ENCODE results near the gene DMRTB1. TPM values are rescaled to one million over a fixed set of nuclear protein-coding genes. Genes with fewer than 3 reads are reported as not detected.

DMRTB1 gene
- polyA plus RNA-seq, 3 donors: not detected

DNA sequence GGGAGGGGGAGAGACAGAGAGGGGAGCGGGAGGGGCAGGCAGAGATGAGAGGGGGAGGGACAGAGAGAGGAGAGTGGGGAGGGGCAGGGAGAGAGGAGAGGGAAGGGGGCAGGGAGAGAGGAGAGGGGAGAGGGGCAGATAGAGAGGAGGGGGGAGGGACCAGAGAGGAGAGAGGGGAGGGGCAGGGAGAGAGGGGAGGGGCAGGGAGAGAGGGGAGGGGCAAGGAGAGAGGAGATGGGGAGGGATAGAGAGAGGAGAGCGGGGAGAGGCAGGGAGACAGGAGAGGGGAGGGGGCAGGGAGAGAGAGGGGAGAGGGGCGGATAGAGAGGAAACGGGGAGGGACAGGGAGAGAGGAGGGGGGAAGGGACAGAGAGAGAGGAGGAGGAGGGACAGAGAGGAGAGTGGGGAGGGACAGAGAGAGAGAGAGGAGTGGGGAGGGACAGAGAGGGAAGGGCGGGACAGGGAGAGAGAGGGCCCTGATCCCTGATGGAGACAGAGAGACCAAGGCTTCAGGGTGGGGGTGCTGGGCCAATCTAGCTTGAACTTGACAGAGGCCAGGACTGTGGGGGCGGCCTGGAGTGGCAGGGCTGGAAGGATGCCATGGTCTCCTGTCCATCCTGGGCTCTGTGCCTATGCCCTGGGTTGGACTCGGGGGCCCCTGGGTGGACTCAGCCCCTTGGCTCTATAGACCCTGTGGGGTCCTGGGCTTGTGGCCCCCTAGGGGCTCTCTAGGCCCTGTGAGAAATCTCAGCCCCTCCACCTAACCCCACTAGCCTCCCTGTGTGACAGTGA is 43.6 kb downstream of the DMRTB1 start:
- DNase-seq: no peak
- Histone ChIP-seq H3K27ac (ENCODE audit: low read depth in 1 of 2, low read length in 2 of 2) (no peak overlapping the region), H3K9me3 (replicated peaks in 1 of 2; ENCODE audit: control insufficient read depth in 1 of 2, insufficient read depth in 1 of 2, low read length in 2 of 2) (no peaks in the 10 kb centered on the region), H3K27me3 (ENCODE audit: control insufficient read depth in 2 of 2, insufficient read depth in 2 of 2, low read length in 2 of 2) (no peaks in the 10 kb centered on the region), H3K4me2 (replicated peaks; ENCODE audit: extremely low read depth, low read length, poor library complexity, severe bottlenecking) (no peak overlapping the region), H2AFZ (ENCODE audit: insufficient read depth, low read depth, low read length, poor library complexity, severe bottlenecking) (no peak overlapping the region), H3K4me1 (ENCODE audit: control insufficient read depth in 1 of 2, insufficient read depth in 2 of 2, low read length in 2 of 2) (no peaks in the 10 kb centered on the region), H3K9ac (ENCODE audit: insufficient read depth, low read length, poor library complexity, severe bottlenecking) (no peak overlapping the region), H3K4me3 (replicated peaks in 1 of 3; ENCODE audit: low read depth in 2 of 3, low read length in 3 of 3) (no peak overlapping the region), H3K36me3 (replicated peaks in 1 of 2; ENCODE audit: control insufficient read depth in 1 of 2, insufficient read depth in 2 of 2, low read length in 2 of 2) (no peaks in the 10 kb centered on the region), H4K20me1 (ENCODE audit: insufficient read depth, low read length) (no peaks in the 10 kb centered on the region), H3K79me2 (ENCODE audit: insufficient read depth, low read length) (no peaks in the 10 kb centered on the region)
- H3K27ac Mint-ChIP-seq: no peak overlapping the region
- H3K4me1 Mint-ChIP-seq: peaks cover 3% of the 10 kb centered on the region
- intact Hi-C loops (cut with micrococcal nuclease): no loop called here
- H3K27me3 Mint-ChIP-seq (ENCODE audit: low read depth in 3 of 3): peaks cover 2 to 3% (median 2%) of the 10 kb centered on the region in 3 donors
- WGBS (ENCODE audit: insufficient coverage): 77% methylated on average over 7 of the region's 7 CpGs
- H3K9me3 Mint-ChIP-seq: no peaks in the 10 kb centered on the region
- H3K36me3 Mint-ChIP-seq: no peaks in the 10 kb centered on the region
- H3K4me3 Mint-ChIP-seq: no peak overlapping the region
- TF ChIP-seq, protein P1, sequence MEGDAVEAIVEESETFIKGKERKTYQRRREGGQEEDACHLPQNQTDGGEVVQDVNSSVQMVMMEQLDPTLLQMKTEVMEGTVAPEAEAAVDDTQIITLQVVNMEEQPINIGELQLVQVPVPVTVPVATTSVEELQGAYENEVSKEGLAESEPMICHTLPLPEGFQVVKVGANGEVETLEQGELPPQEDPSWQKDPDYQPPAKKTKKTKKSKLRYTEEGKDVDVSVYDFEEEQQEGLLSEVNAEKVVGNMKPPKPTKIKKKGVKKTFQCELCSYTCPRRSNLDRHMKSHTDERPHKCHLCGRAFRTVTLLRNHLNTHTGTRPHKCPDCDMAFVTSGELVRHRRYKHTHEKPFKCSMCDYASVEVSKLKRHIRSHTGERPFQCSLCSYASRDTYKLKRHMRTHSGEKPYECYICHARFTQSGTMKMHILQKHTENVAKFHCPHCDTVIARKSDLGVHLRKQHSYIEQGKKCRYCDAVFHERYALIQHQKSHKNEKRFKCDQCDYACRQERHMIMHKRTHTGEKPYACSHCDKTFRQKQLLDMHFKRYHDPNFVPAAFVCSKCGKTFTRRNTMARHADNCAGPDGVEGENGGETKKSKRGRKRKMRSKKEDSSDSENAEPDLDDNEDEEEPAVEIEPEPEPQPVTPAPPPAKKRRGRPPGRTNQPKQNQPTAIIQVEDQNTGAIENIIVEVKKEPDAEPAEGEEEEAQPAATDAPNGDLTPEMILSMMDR (IDR thresholded peaks at IDR 0.05): no peak

DNA sequence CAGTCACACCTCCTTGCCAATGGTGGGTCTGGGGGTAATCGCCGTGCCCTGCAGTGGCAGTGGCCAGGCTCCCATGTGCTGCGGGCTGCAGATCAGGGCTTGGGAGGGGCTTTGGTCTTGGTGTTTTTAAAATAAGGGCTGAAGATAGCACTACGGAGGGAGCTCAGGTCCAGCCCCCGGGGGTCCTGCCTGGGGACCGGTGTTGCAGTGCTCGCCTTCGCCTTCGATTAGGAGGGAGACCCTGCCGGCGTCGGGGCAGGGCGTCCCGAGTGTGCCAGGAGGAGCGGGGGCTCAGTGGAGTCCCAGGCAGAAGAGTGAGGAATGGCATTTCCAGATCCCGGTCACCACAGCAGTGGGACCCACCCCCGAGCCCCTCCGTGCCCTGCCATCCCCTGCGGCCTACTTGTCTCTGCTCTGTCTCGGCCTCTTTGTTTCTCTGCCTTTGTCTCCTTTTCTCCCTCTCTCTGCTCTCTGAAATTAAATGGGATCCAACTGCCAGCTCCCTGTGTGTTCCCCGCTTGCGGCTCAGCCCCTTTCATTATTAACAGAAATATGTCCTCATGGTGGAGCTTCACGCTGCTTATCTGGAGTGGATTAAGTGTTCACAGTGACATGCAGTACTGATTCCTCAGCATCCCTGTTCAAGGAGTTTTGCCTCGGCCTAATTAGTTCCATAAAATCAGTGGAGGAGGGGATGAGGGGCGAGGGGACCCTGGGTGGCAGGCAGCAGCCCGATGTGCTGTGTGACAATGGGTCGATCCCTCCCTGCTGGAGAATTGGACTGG is 44.4 kb downstream of the DMRTB1 start:
- H3K4me2 ChIP-seq (replicated peaks; ENCODE audit: extremely low read depth, low read length, poor library complexity, severe bottlenecking): no peak overlapping the region
- H3K27ac ChIP-seq (ENCODE audit: low read depth in 1 of 2, low read length in 2 of 2): no peak overlapping the region
- H3K27ac Mint-ChIP-seq: peak overlapping the region in 1 of 7 donors; percentile 53
- TF ChIP-seq, protein P1 (IDR thresholded peaks at IDR 0.05): no peak
- H3K36me3 Mint-ChIP-seq: no peaks in the 10 kb centered on the region
- H2AFZ ChIP-seq (ENCODE audit: insufficient read depth, low read depth, low read length, poor library complexity, severe bottlenecking): no peak overlapping the region
- H3K9me3 ChIP-seq (replicated peaks in 1 of 2; ENCODE audit: control insufficient read depth in 1 of 2, insufficient read depth in 1 of 2, low read length in 2 of 2): no peaks in the 10 kb centered on the region
- H3K79me2 ChIP-seq (ENCODE audit: insufficient read depth, low read length): no peaks in the 10 kb centered on the region
- H3K36me3 ChIP-seq (replicated peaks in 1 of 2; ENCODE audit: control insufficient read depth in 1 of 2, insufficient read depth in 2 of 2, low read length in 2 of 2): no peaks in the 10 kb centered on the region
- H3K27me3 Mint-ChIP-seq (ENCODE audit: low read depth in 3 of 3): peaks cover 2 to 3% (median 2%) of the 10 kb centered on the region in 3 donors
- DNase-seq: no peak
- H3K4me1 ChIP-seq (ENCODE audit: control insufficient read depth in 1 of 2, insufficient read depth in 2 of 2, low read length in 2 of 2): no peaks in the 10 kb centered on the region
- H3K27me3 ChIP-seq (ENCODE audit: control insufficient read depth in 2 of 2, insufficient read depth in 2 of 2, low read length in 2 of 2): no peaks in the 10 kb centered on the region
- no peaks in the 10 kb centered on the region for H3K9me3 Mint-ChIP-seq
- peaks cover 3% of the 10 kb centered on the region for H3K4me1 Mint-ChIP-seq
- H3K4me3 ChIP-seq (replicated peaks in 1 of 3; ENCODE audit: low read depth in 2 of 3, low read length in 3 of 3): no peak overlapping the region
- intact Hi-C loops (cut with micrococcal nuclease): no loop called here
- no peaks in the 10 kb centered on the region for H4K20me1 ChIP-seq (ENCODE audit: insufficient read depth, low read length)
- WGBS (ENCODE audit: insufficient coverage): 96% methylated on average over 22 of the region's 27 CpGs
- no peak overlapping the region for H3K9ac ChIP-seq (ENCODE audit: insufficient read depth, low read length, poor library complexity, severe bottlenecking)
- H3K4me3 Mint-ChIP-seq: no peak overlapping the region
